Transverse colon (tissue), 4 donors: Measurements from ENCODE around the gene CDKAL1. TPM values are rescaled to one million over a fixed set of nuclear protein-coding genes. Genes with fewer than 3 reads are reported as not detected.

Source experiments
- DNase-seq: peaks from one replicate; pipeline ENCODE4 v3.0.0-alpha.2; 2019
- H3K27ac ChIP-seq, 4 donors: fragments of 200-600 bp; sonication (generic); 2 replicates each; pipeline ENCODE4 v1.5.1; 2016 to 2018; ENCODE audit warnings: inconsistent platforms in 4 of 4
- H3K27me3 ChIP-seq: fragments of 200-600 bp; sonication (generic); 2 replicates; pipeline ENCODE4 v1.5.1; 2017; ENCODE audit warnings: inconsistent platforms
- H3K36me3 ChIP-seq, 4 donors: fragments of 200-600 bp; sonication (generic); 2 replicates each; pipeline ENCODE4 v1.5.1; 2017 to 2019; ENCODE audit warnings: inconsistent platforms in 4 of 4
- H3K4me1 ChIP-seq, 4 donors: fragments of 200-600 bp; sonication (generic); 2 replicates each; pipeline ENCODE4 v1.5.1; 2017 to 2020; ENCODE audit warnings: inconsistent platforms in 4 of 4
- H3K4me3 ChIP-seq, 4 donors: fragments of 200-600 bp; sonication (generic); 1 replicate in 1 of 4; 2 replicates in 3 of 4; pipeline versions ENCODE4 v1.5.1 to v1.6.1; 2017 to 2019; ENCODE audit warnings: inconsistent platforms in 4 of 4
- H3K9me3 ChIP-seq, 2 donors: fragments of 200-600 bp; sonication (generic); 2 replicates each; pipeline ENCODE4 v1.5.1; 2017 to 2019; ENCODE audit warnings: inconsistent platforms in 2 of 2
- CTCF ChIP-seq, 5 experiments: fragments of 200-600 bp in 3 of 5; fragments of 450-650 bp in 2 of 5; sonication (generic) in 3 of 5; IDR thresholded peaks; 1 replicate in 2 of 5; 2 replicates in 3 of 5; pipeline ENCODE4 v1.5.1; 2016 to 2017; ENCODE audit warnings: antibody characterized with exemption in 5 of 5, inconsistent platforms in 3 of 5, mild to moderate bottlenecking in 2 of 5, moderate library complexity in 1 of 5
- EP300 ChIP-seq: sonication (generic); formaldehyde crosslinking; IDR thresholded peaks from one replicate; pipeline ENCODE4 v1.6.1; 2017; ENCODE audit warnings: antibody characterized with exemption, low read depth
- POLR2A ChIP-seq: fragments of 450-650 bp; IDR thresholded peaks from one replicate; pipeline ENCODE4 v1.6.1; 2016; ENCODE audit warnings: antibody characterized with exemption, mild to moderate bottlenecking, moderate library complexity
- POLR2AphosphoS5 ChIP-seq, 3 donors: sonication (generic); formaldehyde crosslinking; IDR thresholded peaks; one replicate each; pipeline ENCODE4 v1.6.1; 2016; ENCODE audit warnings: antibody characterized with exemption in 3 of 3
- WGBS, 2 donors: methylation state at CpG; one replicate each; pipeline ENCODE4 v1.1.5; 2018; ENCODE audit warnings: low coverage in 1 of 2; 5-methylcytosine and 5-hydroxymethylcytosine counted together
- in situ Hi-C, 4 donors: fragments of 200-750 bp; cut with MboI; loops; one replicate each; pipeline versions ENCODE4 v1.15.0 to v1.15.1; 2017; ENCODE audit warnings: low sequenced_read_pairs in 3 of 4, low pct_ligation_motif_present in 1 of 4, low pct_unique_long_range_greater_than_20kb in 1 of 4
- intact Hi-C: fragments of 100-400 bp; cut with DNase I; formaldehyde crosslinking; loops from one replicate; pipeline ENCODE4 v1.15.1; 2023; ENCODE audit warnings: low total_unique reads
- total RNA-seq, 4 donors: library from RNA; depleted of rRNA; stranded (reverse); fragments of >200 nt; gene quantifications; one replicate each; pipeline ENCODE4 v1.1.0, GENCODE V29; 2016

The CDKAL1 gene
- total RNA-seq, 4 donors from 2014 or later, result 4.8 to 21.7 (median 12.5) TPM

GRCh38 chr6:20814494-20814893, 280.2 kb downstream of the CDKAL1 start:
- in situ Hi-C loops, result no loop called here
- no peaks in the 10 kb centered on the region for H3K36me3 ChIP-seq
- no peaks in the 10 kb centered on the region for H3K9me3 ChIP-seq
- intact Hi-C loops, result no loop called here
- no peak overlapping the region for H3K27ac ChIP-seq
- 94 to 95% methylated on average over 4 of the region's 4 CpGs for WGBS, 2 donors
- no peak overlapping the region for H3K4me3 ChIP-seq
- no peaks in the 10 kb centered on the region for H3K27me3 ChIP-seq
- H3K4me1 ChIP-seq, result peaks cover 0 to 5% (median 0%) of the 10 kb centered on the region in 4 donors
- TF ChIP-seq POLR2AphosphoS5 (IDR thresholded peaks at IDR 0.05), result no peak
- no peak for TF ChIP-seq CTCF (IDR thresholded peaks at IDR 0.05)
- no peak for TF ChIP-seq POLR2A
- no peak for TF ChIP-seq EP300
- DNase-seq, result no peak

- no peaks in the 10 kb centered on the region for H3K4me1 ChIP-seq
- H3K4me3 ChIP-seq, result no peak overlapping the region
- H3K27me3 ChIP-seq, result no peaks in the 10 kb centered on the region
- no peak for TF ChIP-seq POLR2AphosphoS5 (IDR thresholded peaks at IDR 0.05)
- H3K9me3 ChIP-seq, result no peaks in the 10 kb centered on the region
- WGBS, 2 donors, result 94% methylated on average over 1 of the region's 1 CpG; no CpG with 5 or more reads in 1 of the 2 donors
- in situ Hi-C loops, result no loop called here
- intact Hi-C loops, result loop anchor here (5.0 kb wide), 1 partner anchor 1761 kb away; no protein-coding TSS in a partner anchor
- no peaks in the 10 kb centered on the region for H3K36me3 ChIP-seq
- no peak for DNase-seq
- no peak overlapping the region for H3K27ac ChIP-seq
Measured at GRCh38 chr6:20816126-20816525, 281.9 kb downstream of the CDKAL1 start.

GRCh38 chr6:20817806-20818320, 283.6 kb downstream of the CDKAL1 start:
- no peaks in the 10 kb centered on the region for H3K36me3 ChIP-seq
- no peaks in the 10 kb centered on the region for H3K4me1 ChIP-seq
- H3K9me3 ChIP-seq, result no peaks in the 10 kb centered on the region
- TF ChIP-seq CTCF (IDR thresholded peaks at IDR 0.05), result no peak
- TF ChIP-seq POLR2A, result no peak
- TF ChIP-seq POLR2AphosphoS5 (IDR thresholded peaks at IDR 0.05), result no peak
- no peak for TF ChIP-seq EP300
- no peaks in the 10 kb centered on the region for H3K27me3 ChIP-seq
- no peak overlapping the region for H3K27ac ChIP-seq
- H3K4me3 ChIP-seq, result no peak overlapping the region
- in situ Hi-C loops (no loop called here), intact Hi-C loops (loop anchor here (5.0 kb wide), 1 partner anchor 1759 kb away; no protein-coding TSS in a partner anchor)
- no peak for DNase-seq
- 94 to 95% methylated on average over 2 of the region's 2 CpGs for WGBS, 2 donors

DNA sequence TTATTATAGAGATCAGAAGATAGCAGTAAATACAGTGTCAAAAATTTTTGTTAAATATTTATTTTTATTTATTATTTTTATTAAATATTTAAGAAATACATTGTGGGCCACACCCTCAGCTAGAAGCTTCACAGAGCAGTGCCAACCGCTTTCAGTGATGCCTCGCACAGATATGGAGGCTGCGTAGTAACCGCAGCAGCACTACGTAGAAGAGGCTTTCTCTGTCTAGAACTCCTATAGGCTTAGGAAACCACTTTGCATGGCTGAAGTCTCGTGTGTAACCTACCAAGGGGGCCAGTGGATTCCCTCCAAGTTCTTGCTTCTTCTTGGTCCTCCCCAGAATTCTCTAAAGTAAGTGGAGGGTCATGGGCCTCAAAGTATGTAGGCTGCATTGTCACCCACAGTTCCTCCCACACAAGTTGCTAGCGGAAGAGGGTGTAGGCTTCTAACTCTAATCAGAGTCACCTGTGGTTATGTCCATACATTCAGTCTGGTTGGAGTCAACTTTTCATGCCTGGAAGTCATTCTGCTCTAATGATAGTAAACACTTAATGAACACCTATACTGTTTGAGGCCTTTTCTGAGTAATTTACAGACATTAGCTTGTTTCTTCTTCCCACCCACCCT, 285.6 kb downstream of the CDKAL1 start:
- H3K27ac ChIP-seq, result no peak overlapping the region
- WGBS, 2 donors, result 94 to 100% methylated on average over 6 to 7 of the region's 7 CpGs

More for the DNA sequence above, 285.6 kb downstream of the CDKAL1 start:
- in situ Hi-C loops (no loop called here), intact Hi-C loops (loop anchor here (5.0 kb wide), 1 partner anchor 1757 kb away; no protein-coding TSS in a partner anchor)
- Histone ChIP-seq H3K4me3 (no peak overlapping the region), H3K9me3 (no peaks in the 10 kb centered on the region), H3K36me3 (no peaks in the 10 kb centered on the region), H3K4me1 (no peaks in the 10 kb centered on the region), H3K27me3 (no peaks in the 10 kb centered on the region)
- TF ChIP-seq POLR2AphosphoS5 (IDR thresholded peaks at IDR 0.05) (no peak), CTCF (IDR thresholded peaks at IDR 0.05) (no peak), EP300 (no peak), POLR2A (no peak)
- DNase-seq, result no peak
